ENCODE data around the gene LCTL.
A peak's percentile ranks its signal among the peaks of the same experiment; 100 is the strongest.

The LCTL gene

GRCh38 chr15:66565741-66566144 is at the start of gene LCTL:
LCTL (minus strand) TSS chr15:66565998; CDS start chr15:66565365, 633 bp downstream.
- no peak for DNase-seq (ENCODE audit: low read depth in 2 of 2)

- DNase-seq (ENCODE audit: low read depth in 2 of 2), result no peak
These were observed 49.4 kb upstream of the LCTL start for GRCh38 chr15:66614951-66615760.

- DNase-seq (ENCODE audit: low read depth in 2 of 2), result no peak
These were observed 48.7 kb upstream of the LCTL start for GRCh38 chr15:66614456-66614855.

GRCh38 chr15:66613743-66614142 is 47.9 kb upstream of the LCTL start:
- no peak for DNase-seq (ENCODE audit: low read depth in 2 of 2)

GRCh38 chr15:66611257-66612053 is 45.7 kb upstream of the LCTL start:
- no peak for DNase-seq (ENCODE audit: low read depth in 2 of 2)

GRCh38 chr15:66609876-66610275 is 44.1 kb upstream of the LCTL start:
- no peak for DNase-seq (ENCODE audit: low read depth in 2 of 2)

GRCh38 chr15:66608881-66609280 is 43.1 kb upstream of the LCTL start:
- no peak for DNase-seq (ENCODE audit: low read depth in 2 of 2)

GRCh38 chr15:66608159-66608558 is 42.4 kb upstream of the LCTL start:
- no peak for DNase-seq (ENCODE audit: low read depth in 2 of 2)

- peak; percentile 18 to 47 for DNase-seq (ENCODE audit: low read depth in 2 of 2)
These were observed 37.7 kb upstream of the LCTL start for GRCh38 chr15:66603301-66604179.

GRCh38 chr15:66601521-66601920 is 35.7 kb upstream of the LCTL start:
- no peak for DNase-seq (ENCODE audit: low read depth in 2 of 2)

GRCh38 chr15:66600240-66600627 is 34.4 kb upstream of the LCTL start:
- DNase-seq (ENCODE audit: low read depth in 2 of 2), result no peak

GRCh38 chr15:66599536-66600239 is 33.9 kb upstream of the LCTL start:
- no peak for DNase-seq (ENCODE audit: low read depth in 2 of 2)

- no peak for DNase-seq (ENCODE audit: low read depth in 2 of 2)
These were observed 32.5 kb upstream of the LCTL start for GRCh38 chr15:66598095-66598815.

- DNase-seq (ENCODE audit: low read depth in 2 of 2), result no peak
These were observed 30.2 kb upstream of the LCTL start for GRCh38 chr15:66595931-66596545.

- no peak for DNase-seq (ENCODE audit: low read depth in 2 of 2)
These were observed 29.5 kb upstream of the LCTL start for GRCh38 chr15:66595332-66595731.

GRCh38 chr15:66594836-66595235 is 29.0 kb upstream of the LCTL start:
- DNase-seq (ENCODE audit: low read depth in 2 of 2), result no peak

- no peak for DNase-seq (ENCODE audit: low read depth in 2 of 2)
These were observed 28.5 kb upstream of the LCTL start for GRCh38 chr15:66594344-66594743.

- DNase-seq (ENCODE audit: low read depth in 2 of 2), result no peak
These were observed 27.5 kb upstream of the LCTL start for GRCh38 chr15:66593219-66593780.

- no peak for DNase-seq (ENCODE audit: low read depth in 2 of 2)
These were observed 26.9 kb upstream of the LCTL start for GRCh38 chr15:66592505-66593218.

All from stimulated activated CD4-positive, alpha-beta T cell treated with anti-CD3 and anti-CD28 coated beads, Interleukin-1b, Interleukin-23, amount 100 ng/mL, for 1 hour (primary cell).